H9 (cell line): ENCODE data around the gene FAM217A. TPM values are rescaled to one million over a fixed set of nuclear protein-coding genes. Genes with fewer than 3 reads are reported as not detected.

Source experiments
- DNase-seq: peaks from one replicate; pipeline ENCODE4 v3.0.0-alpha.2; 2017
- H2AFZ ChIP-seq: one replicate; pipeline ENCODE4 v1.6.1; 2013; ENCODE audit warnings: mild to moderate bottlenecking, low read length, control low read depth, moderate library complexity
- H2AK5ac ChIP-seq: 2 replicates; pipeline ENCODE4 v1.6.1; 2013; ENCODE audit warnings: low read length, control low read depth, mixed read lengths; ENCODE audit not compliant: insufficient read length
- H2BK120ac ChIP-seq: one replicate; pipeline ENCODE4 v1.6.1; 2013; ENCODE audit warnings: low read depth, mild to moderate bottlenecking, low read length, control low read depth, inconsistent platforms; ENCODE audit not compliant: poor library complexity, severe bottlenecking
- H2BK12ac ChIP-seq: 2 replicates; pipeline ENCODE4 v1.6.1; 2013; ENCODE audit warnings: low read length, control low read depth, mixed read lengths, low read depth; ENCODE audit not compliant: insufficient read length
- H2BK15ac ChIP-seq: 2 replicates; pipeline ENCODE4 v1.6.1; 2013; ENCODE audit warnings: low read depth, low read length, control low read depth
- H2BK20ac ChIP-seq: one replicate; pipeline ENCODE4 v1.6.1; 2013; ENCODE audit warnings: low read depth, mild to moderate bottlenecking, low read length, control low read depth, inconsistent platforms; ENCODE audit not compliant: poor library complexity, severe bottlenecking
- H2BK5ac ChIP-seq: 2 replicates; pipeline ENCODE4 v1.6.1; 2013; ENCODE audit warnings: low read length, control low read depth, mixed read lengths; ENCODE audit not compliant: insufficient read length
- H3K14ac ChIP-seq: 2 replicates; pipeline ENCODE4 v1.6.1; 2013; ENCODE audit warnings: low read length, control low read depth; ENCODE audit not compliant: insufficient read depth
- H3K18ac ChIP-seq: 2 replicates; pipeline ENCODE4 v1.6.1; 2013; ENCODE audit warnings: low read depth, mild to moderate bottlenecking, mixed read lengths, low read length, control low read depth; ENCODE audit not compliant: insufficient read length
- H3K23ac ChIP-seq: 2 replicates; pipeline ENCODE4 v1.6.1; 2013; ENCODE audit warnings: low read length, control low read depth, mixed read lengths, low read depth; ENCODE audit not compliant: insufficient read length
- H3K23me2 ChIP-seq: 2 replicates; pipeline ENCODE4 v1.6.1; 2013; ENCODE audit warnings: low read depth, mild to moderate bottlenecking, mixed read lengths, low read length, control low read depth; ENCODE audit not compliant: insufficient read length, poor library complexity, severe bottlenecking
- H3K27ac ChIP-seq: 2 replicates; pipeline ENCODE4 v1.5.1; 2013; ENCODE audit warnings: low read length, control low read depth, mixed read lengths, low read depth; ENCODE audit not compliant: insufficient read length
- H3K27me3 ChIP-seq: 2 replicates; pipeline ENCODE4 v1.6.1; 2013; ENCODE audit warnings: low read length, control low read depth, inconsistent platforms; ENCODE audit not compliant: insufficient read depth
- H3K4ac ChIP-seq: 2 replicates; pipeline ENCODE4 v1.6.1; 2013; ENCODE audit warnings: low read depth, mild to moderate bottlenecking, control low read depth, inconsistent platforms, low read length, moderate library complexity
- H3K4me1 ChIP-seq: 2 replicates; pipeline ENCODE4 v1.6.1; 2013; ENCODE audit warnings: low read length, control low read depth, inconsistent platforms; ENCODE audit not compliant: insufficient read depth
- H3K4me2 ChIP-seq: 2 replicates; pipeline ENCODE4 v1.6.1; 2013; ENCODE audit warnings: low read length, control low read depth, mixed read lengths; ENCODE audit not compliant: insufficient read length, insufficient read depth
- H3K56ac ChIP-seq: 2 replicates; pipeline ENCODE4 v1.6.1; 2013; ENCODE audit warnings: low read depth, mild to moderate bottlenecking, mixed read lengths, low read length, control low read depth; ENCODE audit not compliant: insufficient read length
- H3K79me1 ChIP-seq: 2 replicates; pipeline ENCODE4 v1.6.1; 2013; ENCODE audit warnings: low read depth, mild to moderate bottlenecking, moderate library complexity, low read length, control low read depth, inconsistent platforms; ENCODE audit not compliant: insufficient read depth, poor library complexity, severe bottlenecking
- H3K79me2 ChIP-seq: 2 replicates; pipeline ENCODE4 v1.6.1; 2013; ENCODE audit warnings: low read length, control low read depth, inconsistent platforms; ENCODE audit not compliant: insufficient read depth
- H3K9ac ChIP-seq: 2 replicates; pipeline ENCODE4 v1.6.1; 2013; ENCODE audit warnings: low read length, control low read depth, mixed read lengths; ENCODE audit not compliant: insufficient read length; ENCODE audit errors: extremely low read depth
- H3K9me3 ChIP-seq: one replicate; pipeline ENCODE4 v1.6.1; 2013; ENCODE audit warnings: low read depth, low read length, inconsistent platforms; ENCODE audit not compliant: control insufficient read depth
- H3T11ph ChIP-seq: one replicate; pipeline ENCODE4 v1.6.1; 2013; ENCODE audit warnings: mild to moderate bottlenecking, low read length, control low read depth, inconsistent platforms
- H4K20me1 ChIP-seq: one replicate; pipeline ENCODE4 v1.6.1; 2013; ENCODE audit not compliant: control insufficient read depth, insufficient read length, insufficient read depth
- H4K5ac ChIP-seq: 2 replicates; pipeline ENCODE4 v1.6.1; 2013; ENCODE audit warnings: low read depth, mild to moderate bottlenecking, mixed read lengths, low read length, control low read depth; ENCODE audit not compliant: insufficient read length
- H4K8ac ChIP-seq: replicated peaks from 2 replicates; pipeline ENCODE4 v1.6.1; 2013; ENCODE audit warnings: low read length, control low read depth, mixed read lengths, low read depth; ENCODE audit not compliant: insufficient read length
- H4K91ac ChIP-seq: 2 replicates; pipeline ENCODE4 v1.6.1; 2013; ENCODE audit warnings: low read depth, mild to moderate bottlenecking, moderate library complexity, mixed read lengths, low read length, control low read depth; ENCODE audit not compliant: insufficient read length
- H3K27ac Mint-ChIP-seq, 3 experiments: 2 replicates in 2 of 3; 3 replicates in 1 of 3; pipeline ENCODE4 v1.8.0; 2020 to 2021; ENCODE audit warnings: mixed read lengths in 3 of 3, mild to moderate bottlenecking in 1 of 3, moderate library complexity in 1 of 3
- H3K27me3 Mint-ChIP-seq: 2 replicates; pipeline ENCODE4 v1.8.0; 2021; ENCODE audit warnings: low read depth, mild to moderate bottlenecking, moderate library complexity, mixed read lengths
- H3K36me3 Mint-ChIP-seq, 3 experiments: 2 replicates in 2 of 3; 3 replicates in 1 of 3; pipeline ENCODE4 v1.8.0; 2020 to 2021; ENCODE audit warnings: low read depth in 3 of 3, mixed read lengths in 3 of 3; ENCODE audit not compliant: insufficient read depth in 1 of 3
- H3K4me1 Mint-ChIP-seq, 2 experiments: 2 replicates each; pipeline ENCODE4 v1.8.0; 2020; ENCODE audit warnings: mixed read lengths in 2 of 2
- H3K4me3 Mint-ChIP-seq, 2 experiments: 2 replicates in 1 of 2; 3 replicates in 1 of 2; pipeline ENCODE4 v1.8.0; 2020 to 2021; ENCODE audit warnings: mild to moderate bottlenecking in 2 of 2, mixed read lengths in 2 of 2, moderate library complexity in 1 of 2
- H3K9me3 Mint-ChIP-seq, 2 experiments: 2 replicates in 1 of 2; 3 replicates in 1 of 2; pipeline ENCODE4 v1.8.0; 2020; ENCODE audit warnings: mild to moderate bottlenecking in 2 of 2, mixed read lengths in 2 of 2, moderate library complexity in 1 of 2
- WGBS: extraction: QIAGEN DNeasy Blood & Tissue Kit; methylation state at CpG from one replicate; pipeline ENCODE4 v1.1.7; 2013; ENCODE audit warnings: missing lambda C conversion rate, low lambda C conversion rate, mixed read lengths; ENCODE audit not compliant: insufficient read length; ENCODE audit errors: extremely low coverage; 5-methylcytosine and 5-hydroxymethylcytosine counted together
- total RNA-seq: library from RNA; stranded (reverse); gene quantifications from 2 replicates; pipeline ENCODE4 v1.2.1, GENCODE V29; 2021
- TF ChIP-seq, protein P1 (sequence below): fragments of 200-600 bp; sonication (generic); conservative IDR thresholded peaks from 3 replicates; pipeline ENCODE4 v1.8.0; 2021; ENCODE audit warnings: antibody characterized with exemption, mild to moderate bottlenecking

FAM217A gene
- total RNA-seq, 1 experiment from 2014 or later: not detected

DNA sequence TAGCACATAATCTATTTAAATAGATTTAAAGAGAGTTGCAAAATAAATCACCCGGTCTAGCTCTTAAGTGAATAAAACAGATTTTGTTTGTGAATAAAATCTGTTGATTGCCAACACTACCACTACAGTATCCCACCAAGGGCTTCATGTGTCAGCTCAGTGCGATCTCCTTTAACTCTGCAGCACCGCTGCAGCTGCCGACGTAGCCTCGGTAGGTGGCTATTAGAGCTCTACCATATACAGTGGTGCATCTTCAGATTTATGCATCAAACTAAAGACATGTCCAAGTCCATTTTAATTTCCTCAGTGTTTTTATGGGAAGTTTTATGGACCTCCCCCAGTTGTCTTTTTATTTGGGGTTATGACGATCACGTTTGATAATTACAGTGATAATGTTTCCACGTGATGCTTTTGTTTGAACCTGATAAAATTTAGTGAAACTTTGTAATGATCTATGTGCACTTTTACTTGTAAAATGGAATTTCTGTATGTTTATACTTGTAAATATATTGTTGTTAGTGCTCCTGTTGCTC lies 29.7 kb upstream of the FAM217A start:
- peaks cover 0 to 1% (median 0%) of the 10 kb centered on the region in 3 experiments; a peak in 1 of 7 replicates for H3K36me3 Mint-ChIP-seq

More for the DNA sequence above, 29.7 kb upstream of the FAM217A start:
- H3K56ac ChIP-seq: no peak overlapping the region
- Mint-ChIP-seq H3K9me3 (peaks cover 6 to 8% of the 10 kb centered on the region in 2 experiments; a peak in 2 of 5 replicates), H3K27ac (no peak overlapping the region), H3K4me1 (peaks cover 3 to 5% of the 10 kb centered on the region in 2 experiments; a peak in 2 of 4 replicates), H3K4me3 (no peak overlapping the region), H3K27me3 (no peaks in the 10 kb centered on the region)
- H3T11ph ChIP-seq: no peak overlapping the region
- no peak overlapping the region for H2BK20ac ChIP-seq
- H3K23me2 ChIP-seq: no peaks in the 10 kb centered on the region
- H2AK5ac ChIP-seq: no peak overlapping the region
- no peak for DNase-seq
- H4K20me1 ChIP-seq: no peaks in the 10 kb centered on the region
- H3K9me3 ChIP-seq: no peaks in the 10 kb centered on the region
- no peak overlapping the region for H3K4me2 ChIP-seq
- H3K79me2 ChIP-seq: no peaks in the 10 kb centered on the region
- no peak overlapping the region for H3K14ac ChIP-seq
- H3K27me3 ChIP-seq: no peaks in the 10 kb centered on the region
- no peak overlapping the region for H4K5ac ChIP-seq
- H4K8ac ChIP-seq: no peak overlapping the region
- no peak overlapping the region for H3K23ac ChIP-seq
- no peak overlapping the region for H2BK15ac ChIP-seq
- no peaks in the 10 kb centered on the region for H3K79me1 ChIP-seq
- no peak overlapping the region for H2BK12ac ChIP-seq
- H3K9ac ChIP-seq: no peak overlapping the region
- no peak overlapping the region for H3K27ac ChIP-seq
- no peak overlapping the region for H2AFZ ChIP-seq
- H3K4me1 ChIP-seq: no peaks in the 10 kb centered on the region
- no peak overlapping the region for H2BK5ac ChIP-seq
- H3K4ac ChIP-seq: no peak overlapping the region
- no peak overlapping the region for H3K18ac ChIP-seq
- TF ChIP-seq, protein P1, sequence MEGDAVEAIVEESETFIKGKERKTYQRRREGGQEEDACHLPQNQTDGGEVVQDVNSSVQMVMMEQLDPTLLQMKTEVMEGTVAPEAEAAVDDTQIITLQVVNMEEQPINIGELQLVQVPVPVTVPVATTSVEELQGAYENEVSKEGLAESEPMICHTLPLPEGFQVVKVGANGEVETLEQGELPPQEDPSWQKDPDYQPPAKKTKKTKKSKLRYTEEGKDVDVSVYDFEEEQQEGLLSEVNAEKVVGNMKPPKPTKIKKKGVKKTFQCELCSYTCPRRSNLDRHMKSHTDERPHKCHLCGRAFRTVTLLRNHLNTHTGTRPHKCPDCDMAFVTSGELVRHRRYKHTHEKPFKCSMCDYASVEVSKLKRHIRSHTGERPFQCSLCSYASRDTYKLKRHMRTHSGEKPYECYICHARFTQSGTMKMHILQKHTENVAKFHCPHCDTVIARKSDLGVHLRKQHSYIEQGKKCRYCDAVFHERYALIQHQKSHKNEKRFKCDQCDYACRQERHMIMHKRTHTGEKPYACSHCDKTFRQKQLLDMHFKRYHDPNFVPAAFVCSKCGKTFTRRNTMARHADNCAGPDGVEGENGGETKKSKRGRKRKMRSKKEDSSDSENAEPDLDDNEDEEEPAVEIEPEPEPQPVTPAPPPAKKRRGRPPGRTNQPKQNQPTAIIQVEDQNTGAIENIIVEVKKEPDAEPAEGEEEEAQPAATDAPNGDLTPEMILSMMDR: no peak
- no peak overlapping the region for H2BK120ac ChIP-seq
- no CpG with 5 or more reads among the region's 9 CpGs for WGBS
- H4K91ac ChIP-seq: no peak overlapping the region
